Muscle layer of duodenum (tissue), 2 donors: ENCODE measurements around the gene SRF.

ENCODE experiments used
- H3K27ac ChIP-seq: one replicate; pipeline ENCODE4 v1.7.0; 2013; ENCODE audit warnings: mild to moderate bottlenecking, low read length
- H3K27me3 ChIP-seq: one replicate; pipeline ENCODE4 v1.7.0; 2013; ENCODE audit warnings: low read depth, mild to moderate bottlenecking, control low read depth, low read length
- H3K36me3 ChIP-seq, 2 donors: one replicate each; pipeline ENCODE4 v1.7.0; 2013; ENCODE audit warnings: low read length in 2 of 2, control low read depth in 1 of 2, mild to moderate bottlenecking in 1 of 2; ENCODE audit not compliant: insufficient read depth in 2 of 2, control insufficient read depth in 1 of 2
- H3K4me1 ChIP-seq, 2 donors: one replicate each; pipeline ENCODE4 v1.7.0; 2013; ENCODE audit warnings: low read length in 2 of 2, mild to moderate bottlenecking in 2 of 2, control low read depth in 1 of 2, moderate library complexity in 1 of 2; ENCODE audit not compliant: insufficient read depth in 2 of 2, control insufficient read depth in 1 of 2
- H3K4me3 ChIP-seq, 2 donors: one replicate each; pipeline ENCODE4 v1.7.0; 2013; ENCODE audit warnings: low read length in 2 of 2, low read depth in 1 of 2, mild to moderate bottlenecking in 1 of 2
- H3K9me3 ChIP-seq, 2 donors: one replicate each; pipeline ENCODE4 v1.7.0; 2013; ENCODE audit warnings: low read length in 2 of 2, control low read depth in 1 of 2, mild to moderate bottlenecking in 1 of 2; ENCODE audit not compliant: control insufficient read depth in 1 of 2
- donor health status: healthy.

The SRF gene

DNA sequence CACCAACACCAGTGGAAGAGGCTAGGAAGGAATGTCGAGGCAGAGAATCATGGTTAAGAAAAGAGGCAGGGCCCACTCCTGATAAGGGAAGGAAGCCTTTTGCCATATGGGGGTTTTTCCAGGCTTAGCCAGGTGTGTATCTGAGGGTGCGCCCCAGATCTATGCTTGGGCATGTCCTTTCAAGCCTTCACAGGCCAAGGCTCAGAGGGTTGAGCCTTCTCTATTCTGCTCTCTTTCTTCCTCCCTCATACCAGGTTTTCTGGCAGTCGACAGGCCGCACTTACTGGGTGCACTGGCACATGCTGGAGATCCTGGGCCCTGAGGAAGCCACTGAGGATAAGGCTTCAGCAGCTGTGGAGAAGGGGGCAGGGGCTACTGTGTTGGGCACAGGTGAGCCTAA is 15.6 kb downstream of the SRF start:
- Histone ChIP-seq H3K4me1 (peaks cover 0 to 23% of the 10 kb centered on the region in 2 donors), H3K9me3 (no peaks in the 10 kb centered on the region), H3K27me3 (no peaks in the 10 kb centered on the region), H3K36me3 (peaks cover 33 to 49% of the 10 kb centered on the region in 2 donors), H3K4me3 (no peak overlapping the region), H3K27ac (no peak overlapping the region)

DNA sequence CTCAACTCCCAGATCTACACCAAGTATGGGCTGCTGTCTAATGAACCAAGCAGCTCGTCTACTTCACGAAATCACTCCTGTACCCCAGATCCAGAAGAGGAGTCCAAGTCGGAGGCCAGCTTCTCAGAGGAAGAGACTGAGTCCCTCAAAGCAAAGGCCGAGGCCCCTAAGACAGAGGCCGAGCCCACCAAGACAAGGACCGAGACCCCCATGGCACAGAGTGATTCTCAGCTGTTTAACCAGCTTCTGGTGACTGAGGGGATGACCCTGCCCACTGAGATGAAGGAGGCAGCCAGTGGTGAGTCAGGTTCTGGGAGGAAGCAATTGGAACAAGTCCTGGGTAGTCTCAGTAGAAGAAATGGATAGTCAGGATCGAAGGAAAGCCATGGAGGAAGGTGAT is 16.8 kb downstream of the SRF start:
- Histone ChIP-seq H3K27me3 (no peaks in the 10 kb centered on the region), H3K27ac (no peak overlapping the region), H3K4me1 (peaks cover 0 to 16% of the 10 kb centered on the region in 2 donors), H3K36me3 (peaks cover 35 to 58% of the 10 kb centered on the region in 2 donors), H3K4me3 (no peak overlapping the region), H3K9me3 (no peaks in the 10 kb centered on the region)

DNA sequence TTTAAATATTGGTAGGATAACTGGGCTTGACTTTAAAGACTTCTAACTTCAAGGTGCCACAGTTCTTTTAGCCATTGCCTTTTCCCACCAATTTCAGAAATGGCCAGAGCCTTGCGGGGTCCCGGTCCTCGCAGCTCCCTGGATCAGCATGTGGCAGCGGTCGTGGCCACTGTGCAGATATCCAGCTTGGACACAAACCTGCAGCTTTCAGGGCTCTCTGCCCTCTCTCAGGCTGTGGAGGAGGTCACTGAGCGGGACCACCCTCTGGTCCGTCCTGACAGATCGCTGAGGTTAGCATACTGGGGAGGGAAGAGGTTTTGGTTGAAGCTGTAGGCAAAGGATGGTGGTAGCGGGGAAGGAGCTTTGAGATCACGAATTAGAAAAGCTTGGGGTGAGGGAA is 17.4 kb downstream of the SRF start:
- Histone ChIP-seq H3K27me3 (no peaks in the 10 kb centered on the region), H3K9me3 (no peaks in the 10 kb centered on the region), H3K36me3 (peaks cover 39 to 62% of the 10 kb centered on the region in 2 donors), H3K4me3 (no peak overlapping the region), H3K27ac (no peak overlapping the region), H3K4me1 (peaks cover 0 to 10% of the 10 kb centered on the region in 2 donors)

DNA sequence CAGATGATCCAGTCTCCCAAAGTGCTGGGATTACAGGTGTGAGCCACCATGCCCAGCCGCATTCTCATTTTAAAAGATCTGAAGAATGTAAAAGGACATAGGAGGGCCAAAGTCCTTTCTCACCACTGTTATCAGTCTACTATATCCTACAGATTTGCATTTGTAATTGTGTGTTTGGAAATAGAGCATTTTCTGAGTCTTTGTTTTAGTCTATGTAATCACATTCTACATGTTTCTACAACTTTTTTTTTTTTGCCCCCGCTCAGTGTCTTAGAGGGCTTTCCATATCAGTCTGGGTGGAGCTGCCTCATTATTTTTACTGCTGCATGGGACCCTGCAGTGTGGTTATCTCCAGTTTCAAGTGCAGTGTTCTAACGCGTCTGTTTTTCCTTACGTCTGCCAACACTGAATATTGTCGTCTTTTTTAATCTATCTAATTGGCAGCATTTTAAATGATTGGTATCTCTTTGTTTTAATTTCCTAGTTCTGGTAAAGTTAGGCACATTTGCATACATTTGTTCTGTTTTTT is 18.8 kb downstream of the SRF start:
- Histone ChIP-seq H3K4me1 (no peaks in the 10 kb centered on the region), H3K4me3 (no peak overlapping the region), H3K36me3 (peaks cover 36 to 62% of the 10 kb centered on the region in 2 donors), H3K27me3 (no peaks in the 10 kb centered on the region), H3K27ac (no peak overlapping the region), H3K9me3 (no peaks in the 10 kb centered on the region)

DNA sequence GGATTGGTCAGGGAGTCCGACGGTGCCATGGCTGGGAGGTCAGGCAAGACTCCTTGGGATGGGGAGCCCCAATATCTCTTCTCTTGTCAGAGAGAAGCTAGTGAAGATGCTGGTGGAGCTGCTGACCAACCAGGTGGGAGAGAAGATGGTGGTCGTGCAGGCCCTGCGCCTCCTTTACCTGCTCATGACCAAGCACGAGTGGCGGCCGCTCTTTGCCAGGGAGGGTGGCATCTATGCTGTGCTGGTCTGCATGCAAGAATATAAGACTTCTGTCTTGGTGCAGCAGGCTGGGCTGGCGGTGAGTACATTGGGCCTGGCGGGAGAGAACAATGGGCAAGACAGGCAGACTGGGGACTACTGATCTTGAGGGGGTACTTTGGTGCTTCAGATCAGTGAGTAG is 21.8 kb downstream of the SRF start:
- H3K27ac ChIP-seq = no peak overlapping the region
- H3K36me3 ChIP-seq = peaks cover 30 to 59% of the 10 kb centered on the region in 2 donors
- H3K27me3 ChIP-seq = no peaks in the 10 kb centered on the region
- H3K9me3 ChIP-seq = no peaks in the 10 kb centered on the region
- no peak overlapping the region for H3K4me3 ChIP-seq
- H3K4me1 ChIP-seq = no peaks in the 10 kb centered on the region

DNA sequence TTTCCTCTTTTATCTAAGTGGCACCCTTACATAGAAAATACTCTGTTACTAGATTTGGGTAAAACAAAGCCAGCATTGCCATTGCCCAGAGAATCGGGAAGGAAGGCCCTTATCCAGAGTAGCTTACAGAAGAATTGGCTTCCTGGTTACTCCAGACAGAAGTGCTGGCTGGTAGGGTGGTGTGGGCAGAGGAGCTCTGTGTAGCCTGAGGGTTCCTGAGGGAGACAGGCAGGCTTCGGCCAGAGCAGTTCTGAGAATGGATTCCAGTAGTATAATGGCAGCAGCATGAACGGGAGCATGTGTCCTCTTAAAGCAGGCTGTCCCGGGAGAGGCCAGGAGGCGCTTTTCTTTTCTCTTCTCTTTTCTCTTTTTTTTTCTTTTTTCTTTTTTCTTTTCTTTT is 22.9 kb downstream of the SRF start:
- Histone ChIP-seq H3K36me3 (peaks cover 28 to 59% of the 10 kb centered on the region in 2 donors), H3K4me3 (no peak overlapping the region)

DNA sequence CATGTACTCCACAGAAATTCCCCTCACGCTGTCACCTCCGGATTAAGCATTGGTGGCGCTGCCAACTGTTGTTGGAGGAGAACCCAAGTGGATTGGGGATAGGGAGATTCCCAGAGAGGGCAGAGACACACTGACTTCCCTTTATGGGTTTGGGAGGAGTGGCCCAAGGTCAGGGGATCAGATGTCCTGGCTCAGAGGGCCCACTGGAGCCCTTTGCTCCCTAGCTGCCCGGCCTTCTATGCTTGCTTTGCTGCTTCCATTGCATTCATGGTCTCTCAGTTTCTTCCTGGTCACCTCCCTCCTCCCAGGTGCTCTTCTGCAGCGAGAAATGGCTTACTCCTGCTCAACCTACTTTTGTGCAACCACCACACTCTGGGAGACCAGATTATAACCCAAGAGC is 25.3 kb downstream of the SRF start:
- Histone ChIP-seq H3K9me3 (no peaks in the 10 kb centered on the region), H3K4me3 (no peak overlapping the region), H3K36me3 (peaks cover 37 to 79% of the 10 kb centered on the region in 2 donors), H3K27me3 (no peaks in the 10 kb centered on the region), H3K27ac (no peak overlapping the region), H3K4me1 (no peaks in the 10 kb centered on the region)

More for the DNA sequence above, 22.9 kb downstream of the SRF start:
- H3K4me1 ChIP-seq = no peaks in the 10 kb centered on the region
- H3K27me3 ChIP-seq = no peaks in the 10 kb centered on the region
- no peak overlapping the region for H3K27ac ChIP-seq
- H3K9me3 ChIP-seq = no peaks in the 10 kb centered on the region

DNA sequence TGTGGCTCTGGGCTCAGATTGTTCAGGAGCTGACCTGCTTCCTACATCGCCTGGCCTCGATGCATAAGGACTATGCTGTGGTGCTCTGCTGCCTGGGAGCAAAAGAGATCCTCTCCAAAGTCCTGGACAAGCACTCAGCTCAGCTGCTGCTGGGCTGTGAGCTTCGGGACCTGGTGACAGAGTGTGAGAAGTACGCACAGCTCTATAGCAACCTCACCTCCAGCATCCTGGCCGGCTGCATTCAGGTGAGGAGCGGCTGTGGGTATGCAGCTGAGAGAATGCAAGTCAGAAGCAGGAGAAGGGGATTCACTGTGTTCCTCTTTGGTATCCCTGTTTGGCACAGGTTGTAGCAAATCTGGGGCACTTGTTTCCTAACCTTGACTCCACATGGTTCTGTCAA is 28.8 kb downstream of the SRF start:
- Histone ChIP-seq H3K27me3 (no peaks in the 10 kb centered on the region), H3K9me3 (no peaks in the 10 kb centered on the region), H3K36me3 (peaks cover 29 to 78% of the 10 kb centered on the region in 2 donors), H3K27ac (no peak overlapping the region), H3K4me3 (no peak overlapping the region), H3K4me1 (no peaks in the 10 kb centered on the region)

DNA sequence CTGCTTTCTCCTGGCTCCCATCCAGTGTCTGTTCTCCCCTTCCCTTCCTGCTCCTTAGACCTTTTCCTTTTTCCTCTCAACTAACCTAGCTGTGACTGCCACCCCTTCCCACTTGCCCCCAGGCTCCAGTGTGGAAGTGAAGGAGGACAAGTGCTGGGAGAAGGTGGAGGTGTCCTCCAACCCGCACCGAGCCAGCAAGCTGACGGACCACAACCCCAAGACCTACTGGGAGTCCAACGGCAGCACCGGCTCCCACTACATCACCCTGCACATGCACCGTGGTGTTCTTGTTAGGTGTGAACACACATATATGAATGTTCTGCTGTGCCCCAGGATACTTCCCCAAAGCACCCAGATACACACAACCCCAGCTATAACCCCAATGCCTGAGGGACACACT is 29.5 kb downstream of the SRF start:
- H3K27ac ChIP-seq = no peak overlapping the region
- peaks cover 30 to 76% of the 10 kb centered on the region in 2 donors for H3K36me3 ChIP-seq
- no peaks in the 10 kb centered on the region for H3K9me3 ChIP-seq
- H3K27me3 ChIP-seq = no peaks in the 10 kb centered on the region
- no peaks in the 10 kb centered on the region for H3K4me1 ChIP-seq
- no peak overlapping the region for H3K4me3 ChIP-seq

DNA sequence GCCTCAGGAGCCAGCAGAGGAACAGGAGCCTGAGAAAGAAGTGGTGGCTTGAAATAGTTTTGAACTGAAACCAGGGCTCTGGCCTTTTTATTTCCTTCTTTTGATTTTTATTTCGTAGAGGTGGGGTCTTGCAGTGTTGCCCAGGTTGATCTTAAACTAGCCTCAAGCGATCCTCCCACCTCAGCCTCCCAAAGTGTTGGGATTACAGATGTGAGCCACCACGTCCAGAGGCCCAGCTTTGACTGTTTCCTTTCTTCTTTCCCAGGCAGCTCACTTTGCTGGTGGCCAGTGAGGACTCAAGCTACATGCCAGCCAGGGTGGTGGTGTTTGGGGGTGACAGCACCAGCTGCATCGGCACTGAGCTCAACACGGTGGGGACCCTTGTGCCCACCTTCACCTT is 31.4 kb downstream of the SRF start:
- H3K4me3 ChIP-seq = no peak overlapping the region
- H3K9me3 ChIP-seq = no peaks in the 10 kb centered on the region
- H3K27me3 ChIP-seq = no peaks in the 10 kb centered on the region
- H3K4me1 ChIP-seq = no peaks in the 10 kb centered on the region
- H3K36me3 ChIP-seq = peaks cover 25 to 69% of the 10 kb centered on the region in 2 donors
- H3K27ac ChIP-seq = no peak overlapping the region

DNA sequence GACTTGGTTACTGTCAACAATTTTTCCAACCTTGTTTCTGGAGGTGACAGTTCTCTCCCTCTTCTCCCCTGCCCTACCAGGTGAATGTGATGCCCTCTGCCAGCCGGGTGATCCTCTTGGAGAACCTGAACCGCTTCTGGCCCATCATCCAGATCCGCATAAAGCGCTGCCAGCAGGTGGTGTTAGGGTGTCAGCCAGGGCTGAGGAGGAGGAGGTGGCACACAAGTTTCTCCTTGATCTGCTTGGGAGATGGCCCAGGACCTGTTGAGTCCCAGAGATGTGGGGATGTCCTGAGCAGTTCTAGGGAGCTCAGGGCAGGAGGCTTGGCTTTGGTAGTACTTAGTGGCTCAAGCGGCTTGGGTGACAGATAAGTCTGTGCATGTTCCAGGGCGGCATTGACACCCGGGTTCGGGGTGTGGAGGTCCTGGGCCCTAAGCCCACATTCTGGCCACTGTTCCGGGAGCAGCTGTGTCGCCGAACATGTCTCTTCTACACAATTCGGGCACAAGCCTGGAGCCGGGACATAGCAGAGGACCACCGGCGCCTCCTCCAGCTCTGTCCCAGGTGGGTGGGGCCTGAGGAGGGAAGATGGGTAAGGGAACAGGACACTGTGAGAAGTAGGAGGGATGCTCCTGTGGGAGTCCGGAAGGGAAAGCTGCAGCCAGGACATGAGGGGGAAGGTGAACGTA is 32.1 kb downstream of the SRF start:
- Histone ChIP-seq H3K4me1 (no peaks in the 10 kb centered on the region), H3K9me3 (no peaks in the 10 kb centered on the region), H3K27me3 (no peaks in the 10 kb centered on the region), H3K36me3 (peaks cover 25 to 65% of the 10 kb centered on the region in 2 donors), H3K4me3 (no peak overlapping the region), H3K27ac (no peak overlapping the region)

DNA sequence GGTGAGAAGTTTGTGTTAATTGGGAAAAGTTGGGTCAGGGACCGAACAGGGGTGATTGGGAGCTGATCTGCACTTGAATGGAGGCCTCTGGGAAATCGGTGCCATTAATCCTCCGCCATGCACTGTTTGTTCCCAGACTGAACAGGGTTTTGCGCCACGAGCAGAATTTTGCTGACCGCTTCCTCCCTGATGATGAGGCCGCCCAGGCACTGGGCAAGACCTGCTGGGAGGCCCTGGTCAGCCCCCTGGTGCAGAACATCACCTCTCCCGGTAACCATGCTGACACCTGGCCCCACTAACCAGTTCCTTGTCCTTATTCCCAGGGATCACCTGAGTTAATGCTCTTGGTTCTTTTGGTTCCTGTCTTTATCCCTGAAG is 32.6 kb downstream of the SRF start:
- Histone ChIP-seq H3K4me3 (no peak overlapping the region), H3K4me1 (no peaks in the 10 kb centered on the region), H3K36me3 (peaks cover 25 to 60% of the 10 kb centered on the region in 2 donors), H3K27ac (no peak overlapping the region), H3K9me3 (no peaks in the 10 kb centered on the region), H3K27me3 (no peaks in the 10 kb centered on the region)
